ENCODE measurements around the gene ENC1.

DNA sequence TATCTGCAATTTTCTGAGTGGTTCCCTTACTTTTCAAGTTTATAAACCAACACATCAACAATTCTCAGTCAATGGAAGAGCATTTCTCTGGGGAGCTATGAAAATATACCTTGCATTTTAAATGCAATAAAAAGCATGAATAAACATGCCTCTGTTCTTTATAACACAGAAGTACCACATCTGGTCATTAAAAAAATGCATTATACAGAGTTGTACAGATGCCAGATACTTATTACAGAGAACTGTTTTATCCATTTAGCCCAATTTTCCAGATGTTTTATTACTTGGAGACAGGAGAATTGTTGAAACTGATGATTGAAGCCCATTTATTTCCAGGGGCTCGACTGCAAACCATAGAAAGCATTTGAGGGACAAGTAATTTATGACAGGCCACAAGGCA is 25.3 kb upstream of the ENC1 start:
- TF ChIP-seq JUND (IDR thresholded peaks at IDR 0.05; ENCODE audit: low read depth, low read length) (no peak), ATF7 (IDR thresholded peaks at IDR 0.05; ENCODE audit: low read depth) (no peak), GABPA (IDR thresholded peaks at IDR 0.05; ENCODE audit: low read depth) (no peak), EP300 (IDR thresholded peaks at IDR 0.05; ENCODE audit: borderline replicate concordance in 1 of 2, control insufficient read depth in 1 of 2, low read depth in 2 of 2, low read length in 2 of 2) (no peak), MEF2A (IDR thresholded peaks at IDR 0.05; ENCODE audit: insufficient read depth, low read depth, low read length) (no peak), EZH2 (IDR thresholded peaks at IDR 0.05; ENCODE audit: borderline replicate concordance, control insufficient read depth, low read depth, low read length) (no peak), MXI1 (IDR thresholded peaks at IDR 0.05; ENCODE audit: low read depth, low read length) (no peak), RB1 (IDR thresholded peaks at IDR 0.05; ENCODE audit: borderline replicate concordance) (no peak), BRCA1 (IDR thresholded peaks at IDR 0.05; ENCODE audit: low read depth, low read length) (no peak)
- TF ChIP-seq, protein P1, sequence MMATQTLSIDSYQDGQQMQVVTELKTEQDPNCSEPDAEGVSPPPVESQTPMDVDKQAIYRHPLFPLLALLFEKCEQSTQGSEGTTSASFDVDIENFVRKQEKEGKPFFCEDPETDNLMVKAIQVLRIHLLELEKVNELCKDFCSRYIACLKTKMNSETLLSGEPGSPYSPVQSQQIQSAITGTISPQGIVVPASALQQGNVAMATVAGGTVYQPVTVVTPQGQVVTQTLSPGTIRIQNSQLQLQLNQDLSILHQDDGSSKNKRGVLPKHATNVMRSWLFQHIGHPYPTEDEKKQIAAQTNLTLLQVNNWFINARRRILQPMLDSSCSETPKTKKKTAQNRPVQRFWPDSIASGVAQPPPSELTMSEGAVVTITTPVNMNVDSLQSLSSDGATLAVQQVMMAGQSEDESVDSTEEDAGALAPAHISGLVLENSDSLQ (IDR thresholded peaks at IDR 0.05): no peak
- TF ChIP-seq, protein P2, sequence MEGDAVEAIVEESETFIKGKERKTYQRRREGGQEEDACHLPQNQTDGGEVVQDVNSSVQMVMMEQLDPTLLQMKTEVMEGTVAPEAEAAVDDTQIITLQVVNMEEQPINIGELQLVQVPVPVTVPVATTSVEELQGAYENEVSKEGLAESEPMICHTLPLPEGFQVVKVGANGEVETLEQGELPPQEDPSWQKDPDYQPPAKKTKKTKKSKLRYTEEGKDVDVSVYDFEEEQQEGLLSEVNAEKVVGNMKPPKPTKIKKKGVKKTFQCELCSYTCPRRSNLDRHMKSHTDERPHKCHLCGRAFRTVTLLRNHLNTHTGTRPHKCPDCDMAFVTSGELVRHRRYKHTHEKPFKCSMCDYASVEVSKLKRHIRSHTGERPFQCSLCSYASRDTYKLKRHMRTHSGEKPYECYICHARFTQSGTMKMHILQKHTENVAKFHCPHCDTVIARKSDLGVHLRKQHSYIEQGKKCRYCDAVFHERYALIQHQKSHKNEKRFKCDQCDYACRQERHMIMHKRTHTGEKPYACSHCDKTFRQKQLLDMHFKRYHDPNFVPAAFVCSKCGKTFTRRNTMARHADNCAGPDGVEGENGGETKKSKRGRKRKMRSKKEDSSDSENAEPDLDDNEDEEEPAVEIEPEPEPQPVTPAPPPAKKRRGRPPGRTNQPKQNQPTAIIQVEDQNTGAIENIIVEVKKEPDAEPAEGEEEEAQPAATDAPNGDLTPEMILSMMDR (IDR thresholded peaks at IDR 0.05 in 2 of 3, conservative IDR thresholded peaks at IDR 0.05 in 1 of 3; ENCODE audit: control insufficient read depth in 2 of 3, extremely low read depth in 1 of 3, insufficient read depth in 1 of 3, low read depth in 3 of 3, low read length in 3 of 3): no peak
- TF ChIP-seq, protein P3, sequence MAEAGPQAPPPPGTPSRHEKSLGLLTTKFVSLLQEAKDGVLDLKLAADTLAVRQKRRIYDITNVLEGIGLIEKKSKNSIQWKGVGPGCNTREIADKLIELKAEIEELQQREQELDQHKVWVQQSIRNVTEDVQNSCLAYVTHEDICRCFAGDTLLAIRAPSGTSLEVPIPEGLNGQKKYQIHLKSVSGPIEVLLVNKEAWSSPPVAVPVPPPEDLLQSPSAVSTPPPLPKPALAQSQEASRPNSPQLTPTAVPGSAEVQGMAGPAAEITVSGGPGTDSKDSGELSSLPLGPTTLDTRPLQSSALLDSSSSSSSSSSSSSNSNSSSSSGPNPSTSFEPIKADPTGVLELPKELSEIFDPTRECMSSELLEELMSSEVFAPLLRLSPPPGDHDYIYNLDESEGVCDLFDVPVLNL (IDR thresholded peaks at IDR 0.05; ENCODE audit: low read depth, low read length): no peak

Measured in GM12878 (cell line).